ENCODE data around the gene METTL23.

METTL23 gene, protein sequence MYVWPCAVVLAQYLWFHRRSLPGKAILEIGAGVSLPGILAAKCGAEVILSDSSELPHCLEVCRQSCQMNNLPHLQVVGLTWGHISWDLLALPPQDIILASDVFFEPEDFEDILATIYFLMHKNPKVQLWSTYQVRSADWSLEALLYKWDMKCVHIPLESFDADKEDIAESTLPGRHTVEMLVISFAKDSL

DNA sequence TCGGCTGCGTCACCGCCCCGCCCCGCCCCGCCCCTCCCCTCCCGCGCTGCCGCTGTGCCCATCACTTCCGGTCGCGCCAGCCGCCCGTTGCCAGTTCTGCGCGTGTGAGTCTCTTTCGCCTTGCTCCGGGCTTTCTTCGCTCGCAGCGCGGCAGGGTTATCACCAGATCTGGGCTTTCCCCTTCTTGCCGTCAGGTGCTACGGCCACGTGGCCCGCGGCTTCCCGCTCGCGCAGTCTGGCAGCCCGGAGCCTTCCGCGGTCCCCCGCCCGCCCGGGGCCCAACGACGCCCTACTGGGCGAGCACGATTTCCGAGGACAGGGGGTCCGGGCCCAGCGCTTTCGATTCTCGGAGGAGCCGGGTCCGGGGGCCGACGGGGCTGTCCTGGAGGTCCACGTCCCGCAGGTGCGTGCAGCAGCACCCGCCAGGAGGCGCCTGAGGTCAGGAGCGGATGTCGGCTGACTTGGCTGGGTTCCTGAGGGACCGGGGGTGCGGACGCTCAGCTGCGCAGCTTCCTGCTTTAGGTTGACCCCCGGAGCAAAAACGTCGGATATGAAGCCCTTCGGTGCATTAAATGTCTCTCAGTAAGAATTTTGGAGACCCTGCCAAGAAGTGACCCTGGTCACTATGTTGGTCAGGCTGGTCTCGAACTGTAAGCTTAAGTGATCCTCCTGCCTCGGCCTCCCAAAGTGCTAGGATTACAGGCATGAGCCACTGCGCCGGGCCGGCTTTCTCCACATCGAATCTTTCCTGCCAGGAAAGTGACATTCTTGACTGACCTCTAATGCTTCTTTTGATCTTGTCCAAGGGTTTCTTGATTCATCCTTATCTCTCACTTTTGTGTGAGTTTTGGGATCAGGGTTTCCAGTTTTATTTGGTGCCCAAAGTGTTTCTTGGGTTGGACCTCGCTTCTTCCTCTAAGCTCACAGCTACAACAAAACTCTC is at the start of gene METTL23:
Gene METTL23, plus strand, starts transcription at position 64 of the 943 bp plus-strand sequence. CDS start 2,872 bp downstream, outside the sequence.
- H4K20me1 ChIP-seq (ENCODE audit: insufficient read depth, low read length): no peaks in the 10 kb centered on the region
- H3K4me3 ChIP-seq (ENCODE audit: low read depth, low read length, poor library complexity, severe bottlenecking): peak within 1 kb of the TSS; percentile 93
- peak within 1 kb of the TSS; percentile 92 for H3K27ac ChIP-seq (ENCODE audit: low read depth, low read length, poor library complexity, severe bottlenecking)
- H3K36me3 ChIP-seq (ENCODE audit: insufficient read depth, low read length): peaks cover 56% of the 10 kb centered on the region
- H3K79me2 ChIP-seq (ENCODE audit: insufficient read depth, low read length): peaks cover 13% of the 10 kb centered on the region
- peaks cover 40% of the 10 kb centered on the region for H3K4me1 ChIP-seq (ENCODE audit: insufficient read depth, low read length, severe bottlenecking)
- H3K9me2 ChIP-seq (ENCODE audit: low read depth, low read length): no peaks in the 10 kb centered on the region
- H3K9ac ChIP-seq (ENCODE audit: low read length): peak within 1 kb of the TSS; percentile 99
- no peaks in the 10 kb centered on the region for H3K27me3 ChIP-seq (ENCODE audit: insufficient read depth, low read length)
- no peak within 1 kb of the TSS for H2AFZ ChIP-seq (ENCODE audit: low read length)
- peaks cover 7% of the 10 kb centered on the region for H3F3A ChIP-seq (ENCODE audit: insufficient read depth, low read length)
- H3K9me3 ChIP-seq (ENCODE audit: low read length): no peaks in the 10 kb centered on the region
- TF ChIP-seq, protein P1, sequence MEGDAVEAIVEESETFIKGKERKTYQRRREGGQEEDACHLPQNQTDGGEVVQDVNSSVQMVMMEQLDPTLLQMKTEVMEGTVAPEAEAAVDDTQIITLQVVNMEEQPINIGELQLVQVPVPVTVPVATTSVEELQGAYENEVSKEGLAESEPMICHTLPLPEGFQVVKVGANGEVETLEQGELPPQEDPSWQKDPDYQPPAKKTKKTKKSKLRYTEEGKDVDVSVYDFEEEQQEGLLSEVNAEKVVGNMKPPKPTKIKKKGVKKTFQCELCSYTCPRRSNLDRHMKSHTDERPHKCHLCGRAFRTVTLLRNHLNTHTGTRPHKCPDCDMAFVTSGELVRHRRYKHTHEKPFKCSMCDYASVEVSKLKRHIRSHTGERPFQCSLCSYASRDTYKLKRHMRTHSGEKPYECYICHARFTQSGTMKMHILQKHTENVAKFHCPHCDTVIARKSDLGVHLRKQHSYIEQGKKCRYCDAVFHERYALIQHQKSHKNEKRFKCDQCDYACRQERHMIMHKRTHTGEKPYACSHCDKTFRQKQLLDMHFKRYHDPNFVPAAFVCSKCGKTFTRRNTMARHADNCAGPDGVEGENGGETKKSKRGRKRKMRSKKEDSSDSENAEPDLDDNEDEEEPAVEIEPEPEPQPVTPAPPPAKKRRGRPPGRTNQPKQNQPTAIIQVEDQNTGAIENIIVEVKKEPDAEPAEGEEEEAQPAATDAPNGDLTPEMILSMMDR (IDR thresholded peaks at IDR 0.05; ENCODE audit: low read length): peak; percentile 72
- no peak for TF ChIP-seq EZH2 (IDR thresholded peaks at IDR 0.05; ENCODE audit: borderline replicate concordance, low read length)
- peak within 1 kb of the TSS; percentile 94 for H3K4me2 ChIP-seq (ENCODE audit: low read length)

DNA sequence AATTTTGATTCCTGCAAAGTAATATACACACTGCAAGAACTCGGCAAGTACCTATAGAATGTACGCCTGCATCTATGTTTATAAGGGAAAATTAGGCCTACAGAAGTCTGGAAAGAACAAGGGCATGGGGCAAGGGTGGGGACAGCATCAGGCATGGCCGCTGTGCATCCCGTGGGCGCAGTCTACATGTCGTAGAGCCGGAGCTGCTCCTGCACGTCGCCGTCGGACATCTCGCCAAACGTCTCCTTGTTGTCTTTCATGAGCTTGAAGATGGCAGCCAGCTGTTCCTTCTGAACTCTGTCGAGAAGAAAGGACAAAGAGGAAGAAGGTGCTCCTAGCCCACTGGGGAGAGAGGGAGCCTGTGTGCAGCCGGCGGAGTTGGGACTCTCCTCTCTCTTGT is 49.2 kb upstream of the METTL23 start:
- Histone ChIP-seq H3K9ac (ENCODE audit: low read length) (no peak overlapping the region), H3K4me2 (ENCODE audit: low read length) (no peak overlapping the region), H3K4me1 (ENCODE audit: insufficient read depth, low read length, severe bottlenecking) (peaks cover 18% of the 10 kb centered on the region), H3F3A (ENCODE audit: insufficient read depth, low read length) (no peaks in the 10 kb centered on the region), H3K27me3 (ENCODE audit: insufficient read depth, low read length) (peaks cover 1% of the 10 kb centered on the region; the same call in 1 of the 2 replicates), H2AFZ (ENCODE audit: low read length) (no peak overlapping the region), H3K36me3 (ENCODE audit: insufficient read depth, low read length) (no peaks in the 10 kb centered on the region), H3K27ac (ENCODE audit: low read depth, low read length, poor library complexity, severe bottlenecking) (no peak overlapping the region), H3K9me3 (ENCODE audit: low read length) (no peaks in the 10 kb centered on the region), H3K9me2 (ENCODE audit: low read depth, low read length) (no peaks in the 10 kb centered on the region), H3K4me3 (ENCODE audit: low read depth, low read length, poor library complexity, severe bottlenecking) (no peak overlapping the region), H3K79me2 (ENCODE audit: insufficient read depth, low read length) (no peaks in the 10 kb centered on the region), H4K20me1 (ENCODE audit: insufficient read depth, low read length) (no peaks in the 10 kb centered on the region)
- TF ChIP-seq, protein P1 (IDR thresholded peaks at IDR 0.05; ENCODE audit: low read length): no peak
- TF ChIP-seq EZH2 (IDR thresholded peaks at IDR 0.05; ENCODE audit: borderline replicate concordance, low read length): no peak

DNA sequence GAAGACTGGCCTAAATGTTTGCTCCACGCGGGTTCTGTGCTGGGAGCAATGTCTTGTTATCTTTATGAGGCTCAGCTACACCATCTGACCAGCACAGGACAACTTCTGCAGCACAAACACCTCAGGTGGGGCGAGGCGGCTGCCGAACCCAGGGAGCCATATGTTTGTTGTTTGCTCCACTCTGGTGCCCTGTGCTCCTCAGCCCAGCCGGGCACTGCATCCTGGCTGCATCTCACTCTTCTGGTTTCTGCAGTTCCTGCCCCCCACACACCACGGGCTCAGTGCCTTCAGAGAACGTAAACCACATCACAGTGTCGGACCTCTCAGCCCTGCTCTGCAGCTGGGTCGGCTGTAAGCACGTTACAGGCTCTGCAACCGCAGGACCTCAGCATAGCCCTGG is 48.3 kb upstream of the METTL23 start:
- Histone ChIP-seq H3K36me3 (ENCODE audit: insufficient read depth, low read length) (no peaks in the 10 kb centered on the region), H3K4me1 (ENCODE audit: insufficient read depth, low read length, severe bottlenecking) (peaks cover 12% of the 10 kb centered on the region), H3K79me2 (ENCODE audit: insufficient read depth, low read length) (no peaks in the 10 kb centered on the region), H3K27ac (ENCODE audit: low read depth, low read length, poor library complexity, severe bottlenecking) (no peak overlapping the region), H3K27me3 (ENCODE audit: insufficient read depth, low read length) (peaks cover 7% of the 10 kb centered on the region; the same call in 1 of the 2 replicates), H3K9ac (ENCODE audit: low read length) (no peak overlapping the region), H4K20me1 (ENCODE audit: insufficient read depth, low read length) (no peaks in the 10 kb centered on the region), H3F3A (ENCODE audit: insufficient read depth, low read length) (no peaks in the 10 kb centered on the region), H3K9me3 (ENCODE audit: low read length) (no peaks in the 10 kb centered on the region), H3K9me2 (ENCODE audit: low read depth, low read length) (no peaks in the 10 kb centered on the region), H3K4me3 (ENCODE audit: low read depth, low read length, poor library complexity, severe bottlenecking) (no peak overlapping the region), H2AFZ (ENCODE audit: low read length) (no peak overlapping the region), H3K4me2 (ENCODE audit: low read length) (no peak overlapping the region)
- TF ChIP-seq, protein P1 (IDR thresholded peaks at IDR 0.05; ENCODE audit: low read length): no peak
- TF ChIP-seq EZH2 (IDR thresholded peaks at IDR 0.05; ENCODE audit: borderline replicate concordance, low read length): no peak
